ENCODE results near the gene IDH2. TPM values are rescaled to one million over a fixed set of nuclear protein-coding genes. Genes with fewer than 3 reads are reported as not detected.

IDH2 gene
- total RNA-seq, 4 donors from 2014 or later, result 68.6 to 126 (median 76.7) TPM

- peaks cover 19% of the 10 kb centered on the region for H3K36me3 ChIP-seq
- H3K4me3 ChIP-seq, result no peak overlapping the region
- TF ChIP-seq POLR2AphosphoS5 (IDR thresholded peaks at IDR 0.05) (no peak), CTCF (IDR thresholded peaks at IDR 0.05) (no peak), POLR2A (IDR thresholded peaks at IDR 0.05) (no peak), EP300 (IDR thresholded peaks at IDR 0.05) (no peak)
- peaks cover 47% of the 10 kb centered on the region for H3K4me1 ChIP-seq
- H3K9me3 ChIP-seq, result no peaks in the 10 kb centered on the region
- peak overlapping the region; percentile 10 for H3K27ac ChIP-seq
- H3K27me3 ChIP-seq, result no peaks in the 10 kb centered on the region
- no peak for DNase-seq (ENCODE audit: low spot score in 2 of 2)
- WGBS, result 91% methylated on average over 36 of the region's 55 CpGs
These were observed 34.9 kb downstream of the IDH2 start for GRCh38 chr15:90067181-90067952.

DNA sequence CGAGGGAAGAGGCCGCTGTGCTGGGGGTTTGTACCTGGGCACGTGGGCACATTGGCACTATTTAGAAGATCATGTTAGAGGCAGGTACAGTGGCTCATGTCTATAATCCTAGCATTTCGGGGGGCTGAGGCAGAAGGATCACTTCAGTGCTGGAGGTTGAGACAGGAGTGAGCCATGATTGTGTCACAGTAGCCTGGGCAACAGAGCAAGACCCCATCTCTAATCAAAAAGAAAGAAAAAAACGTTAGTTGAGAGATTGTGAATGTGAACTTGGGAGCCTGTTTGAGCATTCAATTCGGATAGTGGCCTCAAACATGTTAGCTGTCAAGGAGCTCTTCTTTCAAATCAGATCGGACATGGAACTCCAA, 36.6 kb downstream of the IDH2 start:
- Histone ChIP-seq H3K27me3 (no peaks in the 10 kb centered on the region), H3K36me3 (peaks cover 18% of the 10 kb centered on the region), H3K9me3 (no peaks in the 10 kb centered on the region), H3K4me3 (no peak overlapping the region), H3K27ac (peak overlapping the region; percentile 61), H3K4me1 (peaks cover 51% of the 10 kb centered on the region)
- no peak for DNase-seq (ENCODE audit: low spot score in 2 of 2)
- WGBS, result 86% methylated on average over 7 of the region's 7 CpGs
- TF ChIP-seq POLR2AphosphoS5 (IDR thresholded peaks at IDR 0.05), result no peak

- peaks cover 56% of the 10 kb centered on the region for H3K4me1 ChIP-seq
- peak overlapping the region; percentile 61 for H3K27ac ChIP-seq
- TF ChIP-seq POLR2AphosphoS5 (IDR thresholded peaks at IDR 0.05), result no peak
- TF ChIP-seq CTCF (IDR thresholded peaks at IDR 0.05), result no peak
- no peak for TF ChIP-seq POLR2A (IDR thresholded peaks at IDR 0.05)
- no peak for TF ChIP-seq EP300 (IDR thresholded peaks at IDR 0.05)
These were observed 37.2 kb downstream of the IDH2 start for GRCh38 chr15:90064911-90065681.

DNA sequence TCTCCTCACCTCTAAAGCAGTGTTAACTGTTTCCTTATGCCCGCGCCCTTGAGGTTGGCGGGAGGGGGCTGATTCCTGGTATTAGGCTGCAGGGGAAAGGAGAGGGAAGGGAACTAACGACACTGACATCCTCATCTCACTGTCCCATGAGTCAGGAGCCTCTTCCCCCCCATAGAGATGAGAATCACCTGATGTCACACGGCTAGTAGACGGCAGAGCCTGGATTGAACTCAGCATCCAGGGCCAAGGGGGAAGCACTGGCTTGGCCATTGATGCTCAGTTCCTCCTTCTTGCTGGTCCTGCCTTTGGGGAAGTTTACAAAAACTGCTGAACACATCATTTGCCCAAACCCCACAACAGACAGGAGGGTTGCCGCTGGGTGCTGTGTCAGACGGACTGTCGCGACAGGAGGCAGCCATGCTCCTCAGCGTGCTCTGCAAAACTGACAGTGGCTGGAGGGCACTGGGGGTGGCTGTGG, 38.5 kb downstream of the IDH2 start:
- H3K27ac ChIP-seq, result peak overlapping the region; percentile 84
- peaks cover 18% of the 10 kb centered on the region for H3K36me3 ChIP-seq
- no peaks in the 10 kb centered on the region for H3K27me3 ChIP-seq
- WGBS, result 80% methylated on average over 6 of the region's 11 CpGs
- TF ChIP-seq EP300 (IDR thresholded peaks at IDR 0.05) (no peak), POLR2AphosphoS5 (IDR thresholded peaks at IDR 0.05) (no peak), POLR2A (IDR thresholded peaks at IDR 0.05) (no peak), CTCF (IDR thresholded peaks at IDR 0.05) (no peak)
- H3K9me3 ChIP-seq, result no peaks in the 10 kb centered on the region
- H3K4me3 ChIP-seq, result no peak overlapping the region
- H3K4me1 ChIP-seq, result peaks cover 65% of the 10 kb centered on the region
- DNase-seq (ENCODE audit: low spot score in 2 of 2), result no peak

More at GRCh38 chr15:90064911-90065681, 37.2 kb downstream of the IDH2 start:
- H3K9me3 ChIP-seq, result no peaks in the 10 kb centered on the region
- no peak overlapping the region for H3K4me3 ChIP-seq
- WGBS, result 72% methylated on average over 22 of the region's 30 CpGs
- peaks cover 18% of the 10 kb centered on the region for H3K36me3 ChIP-seq
- DNase-seq (ENCODE audit: low spot score in 2 of 2), result no peak
- H3K27me3 ChIP-seq, result no peaks in the 10 kb centered on the region

DNA sequence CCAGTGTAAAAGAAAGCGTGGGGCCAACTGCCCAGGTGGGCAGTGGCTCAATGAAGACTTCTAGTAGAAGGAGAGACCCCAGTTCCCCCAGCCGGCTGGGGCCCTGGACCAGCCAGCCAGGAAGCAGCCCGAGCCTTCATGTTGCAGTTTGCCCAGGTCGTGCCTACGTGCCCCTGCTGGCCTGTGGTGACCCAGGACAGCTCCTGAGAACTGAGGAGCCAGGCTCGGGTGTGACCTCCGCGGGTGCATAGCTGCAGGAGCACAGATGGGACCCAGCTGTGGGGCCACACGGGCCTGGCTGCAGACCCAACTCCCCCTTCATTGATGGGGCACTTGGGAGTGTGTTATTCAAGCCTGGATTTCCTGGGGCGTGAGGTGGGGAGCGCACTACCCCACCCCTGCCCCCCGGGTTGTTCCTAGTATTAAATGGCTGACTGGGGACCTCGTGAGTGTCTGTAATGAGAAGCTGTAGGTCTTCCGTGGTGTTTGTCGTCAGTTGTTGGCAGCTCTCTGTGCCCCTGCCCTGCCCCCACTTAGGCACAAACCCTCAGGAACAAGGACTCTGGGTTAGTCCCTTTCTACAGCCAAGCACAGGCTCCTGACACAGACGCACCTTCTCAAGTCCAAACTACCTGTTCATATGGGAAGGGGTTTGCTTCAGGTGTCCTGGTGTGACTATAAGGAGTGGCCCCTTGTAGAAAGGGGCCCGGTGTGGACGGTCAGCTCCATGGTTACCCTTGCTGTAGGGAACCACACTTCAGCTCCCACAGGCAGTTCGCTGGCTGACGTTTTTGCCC, 39.1 kb downstream of the IDH2 start:
- H3K9me3 ChIP-seq, result no peaks in the 10 kb centered on the region
- TF ChIP-seq CTCF (IDR thresholded peaks at IDR 0.05), result no peak
- TF ChIP-seq POLR2A (IDR thresholded peaks at IDR 0.05), result no peak
- TF ChIP-seq EP300 (IDR thresholded peaks at IDR 0.05), result no peak
- TF ChIP-seq POLR2AphosphoS5 (IDR thresholded peaks at IDR 0.05), result no peak
- peaks cover 12% of the 10 kb centered on the region for H3K36me3 ChIP-seq
- H3K27me3 ChIP-seq, result no peaks in the 10 kb centered on the region
- 76% methylated on average over 4 of the region's 20 CpGs for WGBS
- DNase-seq (ENCODE audit: low spot score in 2 of 2), result no peak
- H3K4me3 ChIP-seq, result no peak overlapping the region
- H3K27ac ChIP-seq, result peak overlapping the region; percentile 84
- H3K4me1 ChIP-seq, result peaks cover 67% of the 10 kb centered on the region
